Measurements from ENCODE around the gene STK32B.
"Not testable (repeated sequence)": the region's sequence is repeated elsewhere in the genome, so short reads cannot be mapped to it uniquely, and the experiment has no call there.

STK32B gene

DNA sequence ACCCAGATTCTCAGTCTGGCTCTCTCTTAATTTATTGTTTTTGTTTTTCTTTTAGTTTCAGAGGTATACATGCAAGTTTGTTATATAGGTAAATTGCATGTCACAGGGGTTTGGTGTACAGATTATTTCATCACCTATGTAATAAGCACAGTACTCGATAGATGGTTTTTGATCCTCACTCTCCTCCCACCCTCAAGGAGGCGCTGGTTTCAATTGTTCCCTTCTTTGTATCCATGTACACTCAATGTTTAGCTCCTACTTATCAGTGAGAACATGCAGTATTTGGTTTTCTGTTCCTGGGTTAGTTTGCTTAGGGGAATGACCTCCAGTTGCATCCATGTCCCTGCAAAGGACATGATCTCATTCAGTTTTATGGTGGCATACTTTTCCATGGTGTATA lies 198.4 kb downstream of the STK32B start:
- TF ChIP-seq L3MBTL2 (conservative IDR thresholded peaks at IDR 0.05) (no peak), FOXM1 (IDR thresholded peaks at IDR 0.05; ENCODE audit: borderline replicate concordance) (no peak), FOXA1 (IDR thresholded peaks at IDR 0.05) (no peak), ARNT (IDR thresholded peaks at IDR 0.05) (no peak), SUZ12 (IDR thresholded peaks at IDR 0.05) (no peak), TARDBP (IDR thresholded peaks at IDR 0.05) (no peak), NFRKB (IDR thresholded peaks at IDR 0.05) (no peak), BHLHE40 (IDR thresholded peaks at IDR 0.05; ENCODE audit: borderline replicate concordance) (no peak), CTBP1 (IDR thresholded peaks at IDR 0.05; ENCODE audit: borderline replicate concordance) (no peak), SP1 (IDR thresholded peaks at IDR 0.05) (no peak), HDGF (IDR thresholded peaks at IDR 0.05; ENCODE audit: borderline replicate concordance) (no peak), LEF1 (IDR thresholded peaks at IDR 0.05; ENCODE audit: borderline replicate concordance) (no peak), FOXK2 (IDR thresholded peaks at IDR 0.05) (no peak), ELF4 (IDR thresholded peaks at IDR 0.05) (no peak), ZNF384 (IDR thresholded peaks at IDR 0.05) (no peak)
- TF ChIP-seq, protein P1, sequence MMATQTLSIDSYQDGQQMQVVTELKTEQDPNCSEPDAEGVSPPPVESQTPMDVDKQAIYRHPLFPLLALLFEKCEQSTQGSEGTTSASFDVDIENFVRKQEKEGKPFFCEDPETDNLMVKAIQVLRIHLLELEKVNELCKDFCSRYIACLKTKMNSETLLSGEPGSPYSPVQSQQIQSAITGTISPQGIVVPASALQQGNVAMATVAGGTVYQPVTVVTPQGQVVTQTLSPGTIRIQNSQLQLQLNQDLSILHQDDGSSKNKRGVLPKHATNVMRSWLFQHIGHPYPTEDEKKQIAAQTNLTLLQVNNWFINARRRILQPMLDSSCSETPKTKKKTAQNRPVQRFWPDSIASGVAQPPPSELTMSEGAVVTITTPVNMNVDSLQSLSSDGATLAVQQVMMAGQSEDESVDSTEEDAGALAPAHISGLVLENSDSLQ (IDR thresholded peaks at IDR 0.05): no peak
- ChIA-PET CTCF (no interaction called here), POLR2A (no interaction called here)
- no peak for DNase-seq (ENCODE audit: extremely low spot score)

- DNase-seq (ENCODE audit: extremely low spot score); CTCF ChIA-PET; POLR2A ChIA-PET: not testable (repeated sequence)
Observed at GRCh38 chr4:5250536-5250935, 199.3 kb downstream of the STK32B start.

DNA sequence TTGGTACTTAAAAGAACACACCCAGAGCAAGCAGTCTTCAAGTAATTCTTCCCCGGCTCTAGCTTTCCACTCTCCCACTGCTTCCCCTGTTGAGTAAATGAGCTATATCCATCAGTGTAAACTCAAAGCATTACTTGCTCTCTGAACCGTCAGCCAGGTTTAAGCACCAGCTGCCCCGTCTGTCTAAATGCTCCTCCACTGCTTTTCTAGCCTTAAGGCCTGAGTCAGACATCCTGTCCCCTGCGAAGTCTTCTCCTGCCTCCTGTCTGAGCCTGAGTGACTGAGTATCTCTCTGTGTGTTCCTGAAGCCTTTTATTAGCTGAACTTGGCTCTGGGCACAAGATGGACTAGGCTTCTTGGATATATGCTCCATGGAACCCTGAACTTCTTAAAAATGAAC lies 205.1 kb downstream of the STK32B start:
- ChIA-PET CTCF (no interaction called here), POLR2A (no interaction called here)
- TF ChIP-seq SUZ12 (IDR thresholded peaks at IDR 0.05) (no peak), FOXK2 (IDR thresholded peaks at IDR 0.05) (no peak), CTBP1 (IDR thresholded peaks at IDR 0.05; ENCODE audit: borderline replicate concordance) (no peak), TARDBP (IDR thresholded peaks at IDR 0.05) (no peak), SP1 (IDR thresholded peaks at IDR 0.05) (no peak), ELF4 (IDR thresholded peaks at IDR 0.05) (no peak), FOXM1 (IDR thresholded peaks at IDR 0.05; ENCODE audit: borderline replicate concordance) (no peak), NFRKB (IDR thresholded peaks at IDR 0.05) (no peak), ARNT (IDR thresholded peaks at IDR 0.05) (no peak), BHLHE40 (IDR thresholded peaks at IDR 0.05; ENCODE audit: borderline replicate concordance) (no peak), L3MBTL2 (conservative IDR thresholded peaks at IDR 0.05) (no peak)
- TF ChIP-seq, protein P1 (IDR thresholded peaks at IDR 0.05): no peak
- DNase-seq (ENCODE audit: extremely low spot score): no peak

GRCh38 chr4:5257086-5257485 lies 205.8 kb downstream of the STK32B start:
- TF ChIP-seq LEF1 (IDR thresholded peaks at IDR 0.05; ENCODE audit: borderline replicate concordance): no peak
- TF ChIP-seq TARDBP (IDR thresholded peaks at IDR 0.05): no peak
- TF ChIP-seq, protein P1 (IDR thresholded peaks at IDR 0.05): no peak
- TF ChIP-seq SP1 (IDR thresholded peaks at IDR 0.05): no peak
- no peak for TF ChIP-seq CTBP1 (IDR thresholded peaks at IDR 0.05; ENCODE audit: borderline replicate concordance)
- no peak for DNase-seq (ENCODE audit: extremely low spot score)
- POLR2A ChIA-PET: no interaction called here
- CTCF ChIA-PET: no interaction called here

GRCh38 chr4:5259471-5259870 lies 208.2 kb downstream of the STK32B start:
- POLR2A ChIA-PET: no interaction called here
- TF ChIP-seq ELF4 (IDR thresholded peaks at IDR 0.05) (no peak), ARNT (IDR thresholded peaks at IDR 0.05) (no peak), HDGF (IDR thresholded peaks at IDR 0.05; ENCODE audit: borderline replicate concordance) (no peak), SP1 (IDR thresholded peaks at IDR 0.05) (no peak)
- TF ChIP-seq, protein P1 (IDR thresholded peaks at IDR 0.05): no peak
- no peak for DNase-seq (ENCODE audit: extremely low spot score)
- CTCF ChIA-PET: no interaction called here

DNA sequence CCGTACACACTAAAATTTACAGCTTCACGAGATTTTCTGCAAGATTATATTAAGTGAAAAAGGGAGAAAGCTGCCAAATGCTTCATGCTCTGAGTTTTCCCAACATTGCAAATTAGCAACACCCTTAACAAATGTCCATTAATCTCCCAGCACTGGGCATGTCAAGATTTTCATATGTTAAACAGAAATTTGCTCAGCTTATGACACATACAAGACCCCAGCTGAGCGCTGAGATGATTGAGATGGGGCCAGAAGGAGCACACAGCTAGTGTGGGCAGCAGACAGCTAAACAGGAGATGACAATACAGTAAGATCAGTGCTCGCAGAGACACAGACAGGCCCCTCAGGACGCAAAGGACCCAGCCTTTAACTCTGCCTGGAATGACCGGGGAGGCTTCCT lies 208.8 kb downstream of the STK32B start:
- TF ChIP-seq NFRKB (IDR thresholded peaks at IDR 0.05) (no peak), ELF4 (IDR thresholded peaks at IDR 0.05) (no peak), ZNF384 (IDR thresholded peaks at IDR 0.05) (no peak), SUZ12 (IDR thresholded peaks at IDR 0.05) (no peak), L3MBTL2 (conservative IDR thresholded peaks at IDR 0.05) (no peak), CTBP1 (IDR thresholded peaks at IDR 0.05; ENCODE audit: borderline replicate concordance) (no peak), HDGF (IDR thresholded peaks at IDR 0.05; ENCODE audit: borderline replicate concordance) (no peak), FOXK2 (IDR thresholded peaks at IDR 0.05) (no peak), LEF1 (IDR thresholded peaks at IDR 0.05; ENCODE audit: borderline replicate concordance) (no peak), ARNT (IDR thresholded peaks at IDR 0.05) (no peak), FOXA1 (IDR thresholded peaks at IDR 0.05) (no peak), SP1 (IDR thresholded peaks at IDR 0.05) (no peak), FOXM1 (IDR thresholded peaks at IDR 0.05; ENCODE audit: borderline replicate concordance) (no peak), TARDBP (IDR thresholded peaks at IDR 0.05) (no peak), BHLHE40 (IDR thresholded peaks at IDR 0.05; ENCODE audit: borderline replicate concordance) (no peak)
- TF ChIP-seq, protein P1 (IDR thresholded peaks at IDR 0.05): no peak
- POLR2A ChIA-PET: no interaction called here
- no peak for DNase-seq (ENCODE audit: extremely low spot score)
- CTCF ChIA-PET: no interaction called here
